Nephron (organoid): ENCODE data around the gene MAGI2.
A peak's percentile ranks its signal among the peaks of the same experiment; 100 is the strongest.

Source experiments
- H3K27ac Mint-ChIP-seq, 3 experiments: 2 replicates each; pipeline ENCODE4 v1.8.0; 2020; ENCODE audit warnings: mixed read lengths in 3 of 3, mild to moderate bottlenecking in 2 of 3, moderate library complexity in 1 of 3
- H3K27me3 Mint-ChIP-seq: 2 replicates; pipeline ENCODE4 v1.8.0; 2021; ENCODE audit warnings: low read depth, mild to moderate bottlenecking, moderate library complexity, mixed read lengths
- H3K36me3 Mint-ChIP-seq: 2 replicates; pipeline ENCODE4 v1.8.0; 2020; ENCODE audit warnings: low read depth, mixed read lengths
- H3K4me1 Mint-ChIP-seq: 2 replicates; pipeline ENCODE4 v1.8.0; 2020; ENCODE audit warnings: mixed read lengths
- H3K4me3 Mint-ChIP-seq, 3 experiments: 2 replicates each; pipeline ENCODE4 v1.8.0; 2020; ENCODE audit warnings: mild to moderate bottlenecking in 3 of 3, mixed read lengths in 3 of 3, moderate library complexity in 2 of 3
- H3K9me3 Mint-ChIP-seq: 2 replicates; pipeline ENCODE4 v1.8.0; 2020; ENCODE audit warnings: mixed read lengths
- CTCF ChIP-seq, 3 experiments: fragments of 200-600 bp; sonication (generic); IDR thresholded peaks; one replicate each; pipeline ENCODE4 v1.5.0; 2021; ENCODE audit warnings: antibody characterized with exemption in 3 of 3; ENCODE audit not compliant: unreplicated experiment in 3 of 3

MAGI2 gene

GRCh38 chr7:78718212-78718611 lies 735.3 kb downstream of the MAGI2 start:
- peaks cover under 1% of the 10 kb centered on the region for H3K36me3 Mint-ChIP-seq
- H3K9me3 Mint-ChIP-seq = no peaks in the 10 kb centered on the region
- no peak overlapping the region for H3K4me3 Mint-ChIP-seq
- H3K27ac Mint-ChIP-seq = no peak overlapping the region
- peaks cover 28% of the 10 kb centered on the region for H3K4me1 Mint-ChIP-seq
- no peak for TF ChIP-seq CTCF (IDR thresholded peaks at IDR 0.05; ENCODE audit: unreplicated experiment in 3 of 3)
- H3K27me3 Mint-ChIP-seq = no peaks in the 10 kb centered on the region

- H3K27ac Mint-ChIP-seq = peak overlapping the region; percentile 20 to 58 (median 48)
- no peak for TF ChIP-seq CTCF (IDR thresholded peaks at IDR 0.05; ENCODE audit: unreplicated experiment in 3 of 3)
- no peaks in the 10 kb centered on the region for H3K27me3 Mint-ChIP-seq
- no peaks in the 10 kb centered on the region for H3K9me3 Mint-ChIP-seq
- H3K4me1 Mint-ChIP-seq = peaks cover 28% of the 10 kb centered on the region
- H3K36me3 Mint-ChIP-seq = no peaks in the 10 kb centered on the region
- H3K4me3 Mint-ChIP-seq = no peak overlapping the region
These were observed 736.6 kb downstream of the MAGI2 start for GRCh38 chr7:78716876-78717275.

- Mint-ChIP-seq H3K9me3 (no peaks in the 10 kb centered on the region), H3K4me3 (no peak overlapping the region), H3K36me3 (no peaks in the 10 kb centered on the region), H3K27me3 (no peaks in the 10 kb centered on the region), H3K27ac (peak overlapping the region; percentile 36 to 73 (median 68)), H3K4me1 (peaks cover 11% of the 10 kb centered on the region)
- TF ChIP-seq CTCF (IDR thresholded peaks at IDR 0.05; ENCODE audit: unreplicated experiment in 3 of 3) = no peak
These were observed 739.1 kb downstream of the MAGI2 start for GRCh38 chr7:78714356-78714755.

GRCh38 chr7:78712111-78712510 lies 741.4 kb downstream of the MAGI2 start:
- Mint-ChIP-seq H3K4me1 (peaks cover 8% of the 10 kb centered on the region), H3K27ac (peak overlapping the region in 1 of 3 experiments; percentile 33), H3K27me3 (no peaks in the 10 kb centered on the region), H3K36me3 (no peaks in the 10 kb centered on the region), H3K4me3 (no peak overlapping the region), H3K9me3 (no peaks in the 10 kb centered on the region)
- TF ChIP-seq CTCF (IDR thresholded peaks at IDR 0.05; ENCODE audit: unreplicated experiment in 3 of 3) = no peak

- TF ChIP-seq CTCF (IDR thresholded peaks at IDR 0.05; ENCODE audit: unreplicated experiment in 3 of 3) = no peak
- H3K27me3 Mint-ChIP-seq = no peaks in the 10 kb centered on the region
- no peak overlapping the region for H3K27ac Mint-ChIP-seq
- H3K4me3 Mint-ChIP-seq = no peak overlapping the region
- H3K9me3 Mint-ChIP-seq = no peaks in the 10 kb centered on the region
- H3K4me1 Mint-ChIP-seq = peaks cover 4% of the 10 kb centered on the region
- peaks cover 4% of the 10 kb centered on the region for H3K36me3 Mint-ChIP-seq
These were observed 743.8 kb downstream of the MAGI2 start for GRCh38 chr7:78709658-78710057.

GRCh38 chr7:78704504-78704903 lies 749.0 kb downstream of the MAGI2 start:
- H3K9me3 Mint-ChIP-seq = peaks cover 5% of the 10 kb centered on the region
- TF ChIP-seq CTCF (IDR thresholded peaks at IDR 0.05; ENCODE audit: unreplicated experiment in 3 of 3) = no peak

More at GRCh38 chr7:78704504-78704903, 749.0 kb downstream of the MAGI2 start:
- no peak overlapping the region for H3K27ac Mint-ChIP-seq
- peaks cover 6% of the 10 kb centered on the region for H3K4me1 Mint-ChIP-seq
- peaks cover 14% of the 10 kb centered on the region for H3K36me3 Mint-ChIP-seq
- no peaks in the 10 kb centered on the region for H3K27me3 Mint-ChIP-seq
- H3K4me3 Mint-ChIP-seq = no peak overlapping the region
